Skeletal muscle tissue (tissue), 4 donors: Measurements from ENCODE around the gene SEPTIN6. TPM values are rescaled to one million over a fixed set of nuclear protein-coding genes. Genes with fewer than 3 reads are reported as not detected.
A peak's percentile ranks its signal among the peaks of the same experiment; 100 is the strongest.

Experiments used
- H3K27ac ChIP-seq: one replicate; pipeline ENCODE4 v1.7.0; 2013; ENCODE audit warnings: mild to moderate bottlenecking, low read depth, low read length, inconsistent platforms
- H3K27me3 ChIP-seq, 3 donors: one replicate each; pipeline ENCODE4 v1.7.0; 2013; ENCODE audit warnings: low read length in 3 of 3; ENCODE audit not compliant: control insufficient read depth in 3 of 3, insufficient read depth in 3 of 3
- H3K36me3 ChIP-seq, 3 donors: one replicate each; pipeline ENCODE4 v1.7.0; 2013; ENCODE audit warnings: low read length in 3 of 3; ENCODE audit not compliant: control insufficient read depth in 3 of 3, insufficient read depth in 3 of 3
- H3K4me1 ChIP-seq, 3 donors: one replicate each; pipeline ENCODE4 v1.7.0; 2013; ENCODE audit warnings: low read length in 3 of 3, mild to moderate bottlenecking in 3 of 3; ENCODE audit not compliant: control insufficient read depth in 3 of 3, insufficient read depth in 3 of 3
- H3K4me3 ChIP-seq, 3 donors: one replicate each; pipeline ENCODE4 v1.7.0; 2013; ENCODE audit warnings: low read length in 3 of 3
- H3K9ac ChIP-seq, 3 donors: one replicate each; pipeline ENCODE4 v1.7.0; 2013; ENCODE audit warnings: low read length in 3 of 3, mild to moderate bottlenecking in 3 of 3, moderate library complexity in 2 of 3, low read depth in 1 of 3
- H3K9me3 ChIP-seq, 3 donors: one replicate each; pipeline ENCODE4 v1.7.0; 2013; ENCODE audit warnings: low read length in 3 of 3; ENCODE audit not compliant: control insufficient read depth in 3 of 3
- total RNA-seq: library from RNA; depleted of rRNA; stranded (reverse); fragments of >200 nt; gene quantifications from one replicate; pipeline ENCODE4 v1.2.3, GENCODE V29; 2014
- donor health status: Osteomylitis.

Gene SEPTIN6
- 13.0 TPM for total RNA-seq

DNA sequence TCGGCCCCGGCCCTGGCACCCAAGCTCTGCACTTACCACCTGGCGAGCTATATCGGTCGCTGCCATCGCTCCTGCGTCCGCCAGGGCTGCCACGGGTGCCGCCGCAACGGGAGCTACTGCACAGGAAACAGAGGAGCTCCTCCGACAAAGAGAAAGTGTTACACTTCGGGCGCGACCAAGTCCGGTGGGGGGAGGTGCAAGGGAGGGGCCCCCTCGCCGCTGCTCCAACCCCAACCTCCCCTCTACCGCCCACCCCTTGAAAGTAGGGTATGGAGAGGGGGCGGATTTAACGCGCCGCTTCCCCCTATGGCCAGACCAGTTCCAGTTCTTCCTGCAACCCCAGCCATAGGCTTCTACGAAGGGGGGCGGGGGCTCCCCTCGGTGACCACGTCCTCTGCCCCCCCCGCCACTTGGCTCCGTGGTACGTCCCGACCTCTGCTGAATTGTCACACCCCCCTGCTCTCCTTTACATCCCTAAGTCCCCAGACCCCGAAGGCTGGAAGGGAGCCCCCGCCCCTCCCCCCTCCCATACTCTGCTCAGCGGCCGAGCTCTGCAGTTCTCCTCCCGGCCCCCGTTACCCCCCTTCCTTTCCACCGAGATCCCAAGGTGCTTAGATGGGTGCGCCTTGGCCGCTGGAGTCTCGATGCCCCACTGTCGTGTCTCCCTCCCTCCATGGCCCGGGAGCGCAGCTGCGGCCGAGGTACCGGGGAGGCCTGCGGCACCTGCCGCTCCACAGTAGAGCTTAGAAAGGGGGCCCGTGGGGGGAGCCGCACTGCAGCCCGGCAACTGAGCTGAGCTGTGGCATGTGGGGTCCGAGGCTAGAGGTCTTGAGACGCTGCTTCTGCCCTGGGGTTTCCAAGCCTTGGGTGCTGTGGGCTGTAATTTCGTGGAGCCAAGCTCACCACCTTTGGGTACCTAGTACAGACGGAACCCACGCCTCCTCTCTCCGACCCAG, at the start of gene SEPTIN6:
TSS of gene SEPTIN6 (minus strand) at position 129 of the 956 bp plus-strand sequence. CDS start at position 66, 63 bp downstream.
- Histone ChIP-seq H3K4me1 (no peaks in the 10 kb centered on the region), H3K4me3 (peak within 1 kb of the TSS; percentile 65 to 78 (median 69)), H3K9me3 (no peaks in the 10 kb centered on the region), H3K27me3 (no peaks in the 10 kb centered on the region), H3K9ac (peak within 1 kb of the TSS; percentile 43 to 71 (median 67)), H3K27ac (peak within 1 kb of the TSS; percentile 30), H3K36me3 (no peaks in the 10 kb centered on the region)

DNA sequence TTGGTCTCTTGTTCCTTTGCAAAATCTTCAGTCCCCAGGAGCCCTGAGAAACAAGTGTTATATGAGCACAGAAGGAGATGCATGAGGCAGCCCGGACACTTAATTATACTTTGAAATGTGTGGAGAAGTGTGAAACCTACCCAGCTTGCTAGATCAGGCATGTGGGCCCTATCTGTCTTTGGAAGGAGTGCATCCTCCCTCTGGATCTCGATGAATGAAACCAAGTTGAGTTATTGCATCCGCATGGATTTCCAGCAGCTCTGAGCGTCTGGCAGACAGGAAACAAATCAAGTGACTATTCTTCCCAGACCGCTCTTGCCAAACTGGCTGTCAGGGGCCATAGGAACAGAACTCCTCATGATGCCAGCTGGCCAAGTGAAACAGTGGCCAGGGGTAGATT, 45.8 kb upstream of the SEPTIN6 start:
- H3K27ac ChIP-seq: no peak overlapping the region
- H3K4me1 ChIP-seq: peaks cover 0 to 8% (median 3%) of the 10 kb centered on the region in 3 donors
- H3K36me3 ChIP-seq: no peaks in the 10 kb centered on the region
- H3K27me3 ChIP-seq: no peaks in the 10 kb centered on the region
- no peak overlapping the region for H3K4me3 ChIP-seq
- no peaks in the 10 kb centered on the region for H3K9me3 ChIP-seq
- no peak overlapping the region for H3K9ac ChIP-seq

DNA sequence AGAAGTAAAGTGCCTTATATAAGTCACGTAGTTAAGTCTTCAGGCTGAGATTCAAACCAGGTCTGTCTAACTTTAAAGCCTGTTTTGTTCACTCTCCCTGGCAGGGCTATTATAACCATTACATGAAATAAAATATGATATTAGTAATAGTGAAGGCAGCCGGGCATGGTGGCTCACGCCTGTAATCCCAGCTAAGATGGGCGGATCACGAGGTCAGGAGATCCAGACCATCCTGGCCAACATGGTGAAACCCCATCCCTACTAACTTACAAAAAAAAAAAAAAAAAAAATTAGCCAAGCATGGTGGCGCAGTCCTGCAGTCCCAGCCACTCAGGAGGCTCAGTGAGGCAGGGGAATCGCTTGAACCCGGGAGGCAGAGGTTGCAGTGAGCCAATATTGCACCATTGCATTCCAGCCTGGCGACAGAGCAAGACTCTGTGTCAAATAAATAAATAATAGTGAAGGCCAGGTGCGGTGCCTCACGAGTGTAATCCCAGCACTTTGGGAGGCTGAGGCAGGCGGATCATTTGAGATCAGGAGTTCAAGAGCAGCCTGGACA, 43.3 kb upstream of the SEPTIN6 start:
- Histone ChIP-seq H3K9me3 (no peaks in the 10 kb centered on the region), H3K27me3 (no peaks in the 10 kb centered on the region), H3K4me1 (peaks cover 0 to 8% (median 3%) of the 10 kb centered on the region in 3 donors), H3K36me3 (no peaks in the 10 kb centered on the region), H3K9ac (no peak overlapping the region), H3K4me3 (no peak overlapping the region), H3K27ac (no peak overlapping the region)

DNA sequence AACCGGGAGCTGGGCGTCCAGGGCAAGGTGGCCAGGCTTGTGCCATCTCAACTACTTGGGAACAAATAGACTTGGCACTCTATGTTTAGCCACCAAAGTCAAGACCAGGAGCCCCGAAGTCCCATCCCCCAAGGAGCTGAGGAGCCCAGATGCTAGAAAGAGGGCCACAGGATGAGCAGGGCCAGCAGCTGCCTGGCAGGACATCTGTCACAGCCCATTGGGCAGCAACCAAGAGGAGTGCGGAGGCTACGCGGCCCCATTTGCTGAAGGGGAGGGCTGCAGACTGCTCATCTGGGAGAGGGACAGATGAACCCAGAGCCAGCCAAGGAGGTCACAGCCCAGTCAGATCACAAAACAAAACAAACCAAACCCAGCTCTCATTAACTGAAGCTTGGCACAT, 42.5 kb upstream of the SEPTIN6 start:
- no peaks in the 10 kb centered on the region for H3K27me3 ChIP-seq
- no peaks in the 10 kb centered on the region for H3K36me3 ChIP-seq
- no peak overlapping the region for H3K9ac ChIP-seq
- no peak overlapping the region for H3K27ac ChIP-seq
- H3K4me3 ChIP-seq: no peak overlapping the region
- H3K4me1 ChIP-seq: peaks cover 0 to 8% (median 3%) of the 10 kb centered on the region in 3 donors
- no peaks in the 10 kb centered on the region for H3K9me3 ChIP-seq

DNA sequence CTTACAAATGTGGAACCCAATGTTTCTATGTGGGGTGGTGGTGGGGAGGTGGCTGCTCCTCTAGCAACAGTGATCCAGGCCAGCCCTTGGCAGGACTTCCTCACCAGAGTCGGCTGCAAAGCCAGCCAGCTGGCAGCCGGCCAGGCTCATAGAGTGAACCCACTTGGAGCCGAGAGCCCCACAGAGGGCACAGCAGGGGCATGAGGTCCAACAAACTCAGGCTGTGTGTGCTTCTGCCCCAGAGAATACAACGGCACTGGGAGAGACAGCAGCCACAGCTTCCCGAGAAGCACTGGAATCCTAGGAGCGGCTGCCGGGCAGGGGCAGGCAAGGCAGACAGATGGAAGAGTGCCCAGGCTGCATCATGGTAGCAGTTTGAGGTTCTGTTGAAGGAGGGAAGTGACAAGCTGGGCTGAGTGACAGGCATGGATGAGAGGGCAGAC, 42.0 kb upstream of the SEPTIN6 start:
- H3K36me3 ChIP-seq: no peaks in the 10 kb centered on the region
- H3K27me3 ChIP-seq: no peaks in the 10 kb centered on the region
- no peaks in the 10 kb centered on the region for H3K9me3 ChIP-seq
- H3K27ac ChIP-seq: no peak overlapping the region
- H3K4me3 ChIP-seq: no peak overlapping the region
- peaks cover 0 to 8% (median 3%) of the 10 kb centered on the region in 3 donors for H3K4me1 ChIP-seq
- H3K9ac ChIP-seq: no peak overlapping the region

DNA sequence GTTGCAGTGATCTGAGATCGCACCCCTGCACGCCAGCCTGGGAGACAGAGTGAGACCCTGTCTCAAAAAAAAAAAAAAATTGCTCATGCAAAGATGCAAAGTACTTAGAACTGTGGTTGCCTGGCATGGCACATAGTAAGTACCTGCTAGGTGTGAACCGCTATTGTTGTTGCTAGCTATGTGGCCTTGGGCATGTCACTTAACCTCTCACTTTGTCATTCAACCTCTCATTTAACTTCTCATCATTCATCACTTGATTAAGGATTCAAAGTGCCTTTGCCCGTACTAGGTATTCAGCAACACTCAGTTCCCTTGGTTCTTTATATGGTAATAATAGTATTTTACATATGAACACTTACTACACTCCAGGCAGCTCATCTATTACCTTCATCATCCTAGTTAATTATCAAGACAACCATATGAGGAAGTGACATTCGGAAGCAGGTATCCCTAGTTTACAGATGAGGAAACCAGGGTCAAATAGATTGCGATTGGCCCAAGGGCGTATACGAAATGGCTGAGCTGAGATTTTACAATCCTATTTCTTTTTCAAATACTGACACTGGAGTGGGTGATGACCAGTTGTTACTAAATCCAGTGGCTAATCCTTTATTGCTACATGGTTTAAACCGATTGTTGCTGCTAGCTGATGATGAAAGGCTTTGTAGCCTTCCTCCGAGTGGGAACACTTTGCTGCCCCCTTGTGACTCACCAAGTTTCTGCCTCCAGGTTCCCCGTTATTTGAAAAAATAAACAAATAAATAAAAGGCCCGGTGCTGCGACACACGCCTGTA, 36.6 kb upstream of the SEPTIN6 start:
- Histone ChIP-seq H3K9ac (no peak overlapping the region), H3K4me3 (no peak overlapping the region), H3K27me3 (no peaks in the 10 kb centered on the region), H3K9me3 (no peaks in the 10 kb centered on the region), H3K36me3 (no peaks in the 10 kb centered on the region), H3K4me1 (peaks cover 0 to 3% (median 0%) of the 10 kb centered on the region in 3 donors), H3K27ac (no peak overlapping the region)

DNA sequence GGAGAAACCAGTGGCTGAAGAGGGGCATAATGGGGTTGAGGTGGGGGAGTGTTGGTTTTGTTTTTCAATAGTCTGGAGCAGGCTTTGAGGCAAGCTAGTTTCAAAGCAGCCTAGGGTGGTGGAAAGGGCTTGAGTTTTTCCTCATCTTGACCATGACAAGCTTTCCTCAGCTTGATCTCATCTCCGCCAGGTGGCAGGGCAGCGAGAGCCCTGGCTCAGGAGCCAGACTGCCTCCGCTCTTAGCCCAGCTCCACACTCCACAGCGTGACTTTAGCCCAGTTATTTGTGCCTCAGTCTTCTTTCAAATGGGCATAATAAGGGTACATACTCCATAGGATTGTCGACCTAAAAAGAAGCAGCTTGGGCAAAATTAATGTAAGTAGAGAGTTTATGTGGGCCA, 35.5 kb upstream of the SEPTIN6 start:
- no peaks in the 10 kb centered on the region for H3K27me3 ChIP-seq
- no peaks in the 10 kb centered on the region for H3K36me3 ChIP-seq
- H3K27ac ChIP-seq: no peak overlapping the region
- H3K4me3 ChIP-seq: no peak overlapping the region
- H3K9me3 ChIP-seq: no peaks in the 10 kb centered on the region
- no peaks in the 10 kb centered on the region for H3K4me1 ChIP-seq
- H3K9ac ChIP-seq: no peak overlapping the region

DNA sequence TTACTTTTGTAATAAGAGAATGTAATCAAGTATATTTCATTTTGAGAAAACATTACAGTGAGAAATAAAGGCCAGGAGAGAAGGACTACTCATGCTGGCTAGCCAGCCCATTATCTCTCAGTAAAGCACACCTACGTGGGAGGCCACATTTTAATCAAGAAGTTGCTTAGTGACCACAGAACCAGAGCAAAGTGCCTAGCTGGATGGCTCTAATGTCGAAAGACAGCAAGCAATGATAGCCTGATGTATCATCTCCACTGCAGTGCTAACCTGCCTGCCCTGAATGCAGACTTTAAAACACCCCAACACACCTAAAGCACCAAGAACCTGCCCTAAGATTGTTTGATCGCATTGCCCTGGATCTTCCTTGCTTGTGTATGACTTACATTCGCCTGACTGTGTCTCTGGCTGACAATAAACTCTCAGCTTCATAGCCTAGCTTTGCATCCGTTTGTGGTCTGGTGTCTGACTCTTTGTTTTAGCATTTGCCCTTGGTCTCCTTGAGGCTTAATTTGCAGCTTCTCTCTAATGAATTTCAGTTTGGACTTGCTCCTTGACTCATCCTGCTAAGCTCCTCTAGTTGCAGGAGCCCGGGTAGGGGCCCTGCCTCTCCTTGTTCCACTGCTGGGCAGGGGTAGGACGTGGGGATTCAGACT, 34.1 kb upstream of the SEPTIN6 start:
- no peak overlapping the region for H3K9ac ChIP-seq

DNA sequence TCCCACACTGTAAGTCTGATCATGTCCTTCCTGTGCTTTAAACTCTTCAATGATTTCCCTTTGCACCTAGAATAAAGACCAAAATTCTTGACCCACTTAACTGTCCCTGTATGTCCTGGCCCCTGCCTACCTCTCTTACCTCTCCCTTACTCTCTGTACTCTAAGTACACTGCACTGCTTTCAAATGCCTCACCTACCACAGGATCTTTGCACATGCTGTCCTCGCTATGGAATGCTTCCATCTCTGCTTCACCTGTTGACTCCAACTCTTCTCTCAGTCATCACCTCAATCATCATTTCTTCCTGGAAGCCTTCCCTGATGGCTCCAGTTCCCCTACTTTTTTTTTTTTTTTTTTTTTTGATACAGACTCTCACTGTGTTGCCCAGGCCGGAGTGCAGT, 29.0 kb upstream of the SEPTIN6 start:
- Histone ChIP-seq H3K9me3 (peaks cover 0 to 3% (median 0%) of the 10 kb centered on the region in 3 donors), H3K9ac (no peak overlapping the region), H3K27me3 (no peaks in the 10 kb centered on the region), H3K27ac (no peak overlapping the region), H3K4me3 (no peak overlapping the region), H3K36me3 (no peaks in the 10 kb centered on the region), H3K4me1 (no peaks in the 10 kb centered on the region)

More for the DNA sequence above, 34.1 kb upstream of the SEPTIN6 start:
- Histone ChIP-seq H3K9me3 (peaks cover 0 to under 1% (median 0%) of the 10 kb centered on the region in 3 donors), H3K4me1 (no peaks in the 10 kb centered on the region), H3K27me3 (no peaks in the 10 kb centered on the region), H3K36me3 (no peaks in the 10 kb centered on the region), H3K4me3 (no peak overlapping the region), H3K27ac (no peak overlapping the region)
